Measurements from ENCODE around the gene ABHD14A.

The ABHD14A gene

GRCh38 chr3:51941463-51941797, 33.4 kb upstream of the ABHD14A start:
- no peak for DNase-seq

GRCh38 chr3:51941798-51942602, 32.9 kb upstream of the ABHD14A start, which contains the start of the genes PARP3 and RRP9:
TSS of gene PARP3 (plus strand) at chr3:51942363. CDS start at chr3:51943356, 993 bp downstream.
TSS of gene RRP9 (minus strand) at chr3:51941904. CDS start at chr3:51941867, 37 bp downstream.
- peak; percentile 100 for DNase-seq

DNA sequence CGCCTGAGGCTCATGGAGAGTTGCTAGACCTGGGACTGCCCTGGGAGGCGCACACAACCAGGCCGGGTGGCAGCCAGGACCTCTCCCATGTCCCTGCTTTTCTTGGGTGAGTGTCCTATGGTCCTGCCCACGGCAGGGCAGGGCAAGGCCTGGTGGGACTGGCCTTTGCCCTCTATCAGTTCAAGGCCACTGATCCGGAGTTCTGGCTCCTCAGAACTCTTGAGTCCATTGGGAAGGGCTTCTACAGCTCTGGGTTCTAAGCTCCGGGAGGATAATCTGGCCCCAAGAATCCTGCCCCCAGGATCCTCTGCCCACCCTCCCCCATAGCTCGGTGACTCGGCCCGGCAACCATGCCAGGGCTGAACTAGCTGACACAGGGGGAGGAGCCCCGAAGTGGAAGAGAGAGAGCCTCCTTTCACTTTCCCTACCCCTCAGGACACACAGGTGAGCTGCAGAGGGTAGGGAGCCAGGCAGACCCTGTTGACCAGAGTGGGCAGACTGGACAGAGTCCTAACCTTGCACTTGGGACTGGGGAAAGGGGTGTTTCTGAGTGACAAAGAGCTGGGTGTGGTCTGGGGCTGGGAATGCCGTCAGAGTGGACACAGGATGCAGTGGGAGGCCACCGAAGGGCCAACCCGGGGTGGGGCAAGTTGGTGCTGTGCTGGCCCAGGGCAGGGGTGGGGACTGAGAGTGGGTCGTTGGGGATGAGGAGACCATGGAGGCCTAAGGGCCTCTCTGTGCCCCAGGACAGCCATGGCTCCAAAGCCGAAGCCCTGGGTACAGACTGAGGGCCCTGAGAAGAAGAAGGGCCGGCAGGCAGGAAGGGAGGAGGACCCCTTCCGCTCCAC, 32.0 kb upstream of the ABHD14A start:
- peak; percentile 74 for DNase-seq

- DNase-seq = no peak
These were observed 31.1 kb upstream of the ABHD14A start for GRCh38 chr3:51943451-51944391.

- no peak for DNase-seq
These were observed 30.3 kb upstream of the ABHD14A start for GRCh38 chr3:51944451-51945021.

DNA sequence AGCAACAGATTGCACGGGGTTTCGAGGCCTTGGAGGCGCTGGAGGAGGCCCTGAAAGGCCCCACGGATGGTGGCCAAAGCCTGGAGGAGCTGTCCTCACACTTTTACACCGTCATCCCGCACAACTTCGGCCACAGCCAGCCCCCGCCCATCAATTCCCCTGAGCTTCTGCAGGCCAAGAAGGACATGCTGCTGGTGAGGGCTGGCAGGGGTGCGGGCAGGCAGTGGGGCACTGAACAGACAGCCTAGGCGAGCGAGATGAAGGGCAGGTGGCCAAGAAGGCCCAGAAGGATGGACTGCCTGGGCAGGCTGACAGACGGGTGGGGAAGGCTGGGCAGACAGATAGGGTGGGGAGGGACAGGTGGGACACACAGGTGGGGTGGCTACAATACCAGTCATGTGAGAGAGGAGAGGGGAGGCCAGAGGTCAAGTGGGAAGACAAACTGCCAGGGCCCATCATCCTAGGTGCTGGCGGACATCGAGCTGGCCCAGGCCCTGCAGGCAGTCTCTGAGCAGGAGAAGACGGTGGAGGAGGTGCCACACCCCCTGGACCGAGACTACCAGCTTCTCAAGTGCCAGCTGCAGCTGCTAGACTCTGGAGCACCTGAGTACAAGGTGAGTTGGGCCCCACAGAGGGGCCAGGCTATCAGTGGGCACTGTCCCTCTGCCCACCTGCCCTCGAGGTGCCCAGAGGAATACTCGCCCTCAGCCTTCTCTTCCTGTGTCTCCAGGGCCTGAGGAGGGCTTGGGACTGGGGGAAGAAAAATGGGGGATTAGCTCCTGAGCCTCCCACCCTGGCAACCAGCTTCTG, 29.6 kb upstream of the ABHD14A start:
- DNase-seq = no peak

- DNase-seq = no peak
These were observed 28.7 kb upstream of the ABHD14A start for GRCh38 chr3:51945926-51946705.

GRCh38 chr3:51946796-51947195, 28.1 kb upstream of the ABHD14A start:
- no peak for DNase-seq

GRCh38 chr3:51947215-51947900, 27.5 kb upstream of the ABHD14A start:
- DNase-seq = no peak

DNA sequence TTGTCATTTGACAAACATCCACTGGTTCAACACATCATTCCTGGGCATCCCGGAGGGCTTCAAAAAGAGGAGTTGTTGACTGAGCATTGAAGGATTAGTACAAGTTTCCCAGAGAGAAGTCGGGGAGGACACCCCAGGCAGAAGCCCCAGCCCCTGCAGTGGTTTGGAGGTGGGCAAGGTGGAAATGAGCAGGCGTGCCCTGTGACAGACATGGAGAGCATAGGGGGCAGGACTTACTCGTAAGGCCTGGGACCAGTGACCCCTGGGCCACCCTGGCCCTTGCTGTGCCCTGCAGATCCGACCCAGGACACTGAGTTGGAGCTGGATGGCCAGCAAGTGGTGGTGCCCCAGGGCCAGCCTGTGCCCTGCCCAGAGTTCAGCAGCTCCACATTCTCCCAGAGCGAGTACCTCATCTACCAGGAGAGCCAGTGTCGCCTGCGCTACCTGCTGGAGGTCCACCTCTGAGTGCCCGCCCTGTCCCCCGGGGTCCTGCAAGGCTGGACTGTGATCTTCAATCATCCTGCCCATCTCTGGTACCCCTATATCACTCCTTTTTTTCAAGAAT, 26.8 kb upstream of the ABHD14A start:
- DNase-seq = no peak

GRCh38 chr3:51949121-51949520, 25.7 kb upstream of the ABHD14A start:
- DNase-seq = no peak

DNA sequence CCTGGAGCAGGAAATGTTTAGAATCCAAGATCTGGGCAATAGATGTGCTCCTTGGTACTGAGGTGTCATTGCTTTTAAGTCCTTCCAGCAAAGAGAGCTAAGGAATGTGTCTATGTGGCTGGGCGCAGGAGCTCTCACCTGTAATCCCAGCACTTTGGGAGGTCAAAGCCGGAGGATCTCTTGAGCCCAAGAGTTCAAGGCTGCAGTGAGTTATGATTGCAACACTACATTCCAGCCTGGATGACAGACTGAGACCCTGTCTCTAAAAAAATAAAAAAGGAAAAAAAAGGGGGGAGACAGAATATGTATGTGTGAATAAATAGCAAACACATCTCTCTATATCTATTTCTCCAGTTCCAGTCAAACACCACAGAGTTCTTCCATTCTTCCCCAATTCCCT, 24.0 kb upstream of the ABHD14A start:
- no peak for DNase-seq

GRCh38 chr3:51953445-51953844, 21.4 kb upstream of the ABHD14A start:
- DNase-seq = no peak

GRCh38 chr3:51954105-51954504, 20.8 kb upstream of the ABHD14A start:
- DNase-seq = no peak

DNA sequence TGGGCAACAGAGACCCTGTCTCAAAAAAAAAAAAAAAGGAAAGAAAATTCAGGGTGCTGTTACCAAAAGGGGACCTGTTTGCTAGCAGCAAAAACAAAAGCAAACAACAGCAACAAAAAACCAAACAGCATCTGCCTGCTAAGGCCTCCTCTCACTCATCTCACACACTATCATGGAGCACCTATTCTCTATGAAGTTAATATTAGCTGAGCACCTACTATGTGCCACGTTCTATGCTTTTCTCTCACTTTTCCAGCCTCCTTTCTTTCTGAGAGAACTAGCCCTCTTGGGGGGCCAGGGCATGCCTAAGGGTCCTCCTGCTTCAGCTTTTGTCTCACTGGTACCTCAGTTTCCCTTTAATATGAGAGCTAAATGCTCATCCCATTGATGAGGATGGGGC, 20.2 kb upstream of the ABHD14A start:
- no peak for DNase-seq

DNA sequence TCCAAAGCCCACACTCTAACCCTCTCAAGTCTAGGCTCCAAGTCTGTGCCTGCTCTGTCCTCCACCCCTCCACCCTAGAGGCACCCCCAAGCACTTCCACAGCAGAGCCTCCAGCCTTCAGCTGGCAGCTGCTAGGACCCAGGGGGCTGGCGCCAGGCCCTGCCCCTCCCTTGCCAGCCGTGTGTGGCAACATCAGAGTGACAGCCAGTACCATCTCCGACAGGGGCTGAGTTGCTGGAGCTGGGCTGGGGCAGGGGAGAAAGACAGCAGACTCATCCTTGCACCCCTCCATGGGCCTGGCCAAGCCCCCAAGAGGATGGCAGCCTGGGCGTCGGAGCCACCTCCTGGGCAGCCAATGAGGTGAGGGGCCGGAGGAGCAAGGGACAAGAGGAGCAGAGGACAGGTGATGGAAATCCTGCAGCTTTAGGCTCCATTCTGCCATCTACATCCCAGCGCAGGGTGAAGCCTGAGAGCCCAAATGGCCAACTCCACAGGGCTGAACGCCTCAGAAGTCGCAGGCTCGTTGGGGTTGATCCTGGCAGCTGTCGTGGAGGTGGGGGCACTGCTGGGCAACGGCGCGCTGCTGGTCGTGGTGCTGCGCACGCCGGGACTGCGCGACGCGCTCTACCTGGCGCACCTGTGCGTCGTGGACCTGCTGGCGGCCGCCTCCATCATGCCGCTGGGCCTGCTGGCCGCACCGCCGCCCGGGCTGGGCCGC, 19.5 kb upstream of the ABHD14A start, which contains the start of gene GPR62:
Gene GPR62, plus strand, starts transcription at position 207 of the 718 bp plus-strand sequence. Its CDS starts 272 bp downstream, at position 479.
- no peak for DNase-seq

GRCh38 chr3:51955893-51956770, 18.7 kb upstream of the ABHD14A start:
- DNase-seq = peak; percentile 56

All from activated naive CD4-positive, alpha-beta T cell treated with anti-CD3 and anti-CD28 coated beads, Interleukin-2, amount 50 U/mL, for 16 hours (primary cell).